ENCODE data around the gene BSCL2. TPM values are rescaled to one million over a fixed set of nuclear protein-coding genes. Genes with fewer than 3 reads are reported as not detected.

Gene BSCL2
- total and polyA plus RNA-seq, 2 of the 13 experiments (the other 11 are each of a cell fraction or from before 2014, with no cell fraction given) = 19.5 to 21.1 TPM

DNA sequence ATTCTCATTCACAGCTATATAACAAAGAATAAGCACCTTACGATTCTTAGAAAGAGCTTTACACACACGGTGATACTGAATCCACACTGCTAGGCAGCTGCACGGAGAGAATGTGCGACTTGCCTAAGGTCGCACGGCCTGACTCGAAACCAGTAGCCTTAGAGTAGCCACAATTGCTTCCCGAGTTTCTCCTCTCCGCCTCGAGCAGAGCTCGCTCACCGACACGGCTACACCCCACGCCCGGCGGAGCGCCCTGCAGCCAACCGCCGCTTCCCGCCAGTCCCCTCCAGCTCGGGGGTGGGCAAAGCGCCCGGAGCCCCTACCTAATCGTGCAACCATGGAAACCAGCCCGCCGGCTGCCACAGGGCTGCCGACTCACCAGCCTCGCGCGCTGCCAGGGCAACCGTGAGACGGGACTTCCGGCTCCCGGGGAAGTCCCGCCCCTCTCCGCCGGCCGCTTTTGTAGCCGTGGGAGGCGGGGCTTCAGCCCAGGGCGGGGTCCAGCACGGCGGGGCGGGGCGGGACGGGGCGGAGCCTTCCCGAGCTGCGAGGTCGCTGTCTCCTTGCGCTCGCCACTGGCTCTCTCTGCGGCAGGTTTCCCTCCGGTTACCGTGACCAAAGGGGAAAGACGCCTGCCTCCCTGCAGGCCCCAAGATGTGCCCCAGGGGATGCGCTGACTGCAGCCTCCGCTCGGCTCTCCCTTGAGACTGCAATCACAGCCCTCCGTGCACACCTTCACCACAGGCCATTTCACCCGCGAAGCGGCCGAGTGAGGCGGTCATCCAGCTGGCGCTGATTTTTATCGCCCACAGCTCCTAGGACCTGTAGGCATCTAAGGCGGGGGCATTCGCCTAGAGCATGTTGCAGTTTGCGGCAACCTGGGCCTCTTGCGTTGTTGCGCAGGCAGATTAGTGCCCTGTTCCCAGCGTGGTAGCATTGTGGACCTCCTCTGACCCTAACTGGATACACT, 1.1 kb downstream of the BSCL2 start (continued):
- peak in 1 of 2 experiments; percentile 52; a peak in 1 of 4 replicates for TF ChIP-seq KLF16 (CRISPR knock-in tag; IDR thresholded peaks at IDR 0.05)
- TF ChIP-seq ELF1 (CRISPR knock-in tag; IDR thresholded peaks at IDR 0.05) = peak; percentile 90
- TF ChIP-seq NFATC3 (CRISPR knock-in tag; IDR thresholded peaks at IDR 0.05) = 0 out of 2 replicates have a peak, but pooled peaks have one; percentile 43
- TF ChIP-seq KDM2A (CRISPR knock-in tag; IDR thresholded peaks at IDR 0.05; ENCODE audit: borderline replicate concordance, low read depth) = peak; percentile 100
- 0 out of 2 replicates have a peak, but pooled peaks have one; percentile 41 for TF ChIP-seq GLI4 (CRISPR knock-in tag; IDR thresholded peaks at IDR 0.05; ENCODE audit: borderline replicate concordance)
- TF ChIP-seq ZNF136 (CRISPR knock-in tag; IDR thresholded peaks at IDR 0.05; ENCODE audit: low read depth) = 0 out of 2 replicates have a peak, but pooled peaks have one; percentile 33
- TF ChIP-seq ETV5 (CRISPR knock-in tag; IDR thresholded peaks at IDR 0.05; ENCODE audit: borderline replicate concordance) = peak; percentile 64; the same call in 1 of the 2 replicates
- TF ChIP-seq PHF8 (CRISPR knock-in tag; IDR thresholded peaks at IDR 0.05) = peak; percentile 56; the same call in 1 of the 2 replicates
- peak; percentile 56; the same call in 1 of the 2 replicates for TF ChIP-seq ZNF337 (CRISPR knock-in tag; IDR thresholded peaks at IDR 0.05; ENCODE audit: borderline replicate concordance, low read depth)
- TF ChIP-seq EHMT2 (IDR thresholded peaks at IDR 0.05; ENCODE audit: borderline replicate concordance, low read depth, low read length) = no peak
- TF ChIP-seq KAT8 (CRISPR knock-in tag; IDR thresholded peaks at IDR 0.05) = peak; percentile 48; the same call in 1 of the 2 replicates
- TF ChIP-seq STAG1 (CRISPR knock-in tag; IDR thresholded peaks at IDR 0.05) = no peak
- TF ChIP-seq, protein P1, sequence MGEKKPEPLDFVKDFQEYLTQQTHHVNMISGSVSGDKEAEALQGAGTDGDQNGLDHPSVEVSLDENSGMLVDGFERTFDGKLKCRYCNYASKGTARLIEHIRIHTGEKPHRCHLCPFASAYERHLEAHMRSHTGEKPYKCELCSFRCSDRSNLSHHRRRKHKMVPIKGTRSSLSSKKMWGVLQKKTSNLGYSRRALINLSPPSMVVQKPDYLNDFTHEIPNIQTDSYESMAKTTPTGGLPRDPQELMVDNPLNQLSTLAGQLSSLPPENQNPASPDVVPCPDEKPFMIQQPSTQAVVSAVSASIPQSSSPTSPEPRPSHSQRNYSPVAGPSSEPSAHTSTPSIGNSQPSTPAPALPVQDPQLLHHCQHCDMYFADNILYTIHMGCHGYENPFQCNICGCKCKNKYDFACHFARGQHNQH (CRISPR knock-in tag; IDR thresholded peaks at IDR 0.05) = 0 out of 2 replicates have a peak, but pooled peaks have one; percentile 39
- TF ChIP-seq KLF15 (CRISPR knock-in tag; IDR thresholded peaks at IDR 0.05; ENCODE audit: borderline replicate concordance) = no peak
- TF ChIP-seq, protein P2, sequence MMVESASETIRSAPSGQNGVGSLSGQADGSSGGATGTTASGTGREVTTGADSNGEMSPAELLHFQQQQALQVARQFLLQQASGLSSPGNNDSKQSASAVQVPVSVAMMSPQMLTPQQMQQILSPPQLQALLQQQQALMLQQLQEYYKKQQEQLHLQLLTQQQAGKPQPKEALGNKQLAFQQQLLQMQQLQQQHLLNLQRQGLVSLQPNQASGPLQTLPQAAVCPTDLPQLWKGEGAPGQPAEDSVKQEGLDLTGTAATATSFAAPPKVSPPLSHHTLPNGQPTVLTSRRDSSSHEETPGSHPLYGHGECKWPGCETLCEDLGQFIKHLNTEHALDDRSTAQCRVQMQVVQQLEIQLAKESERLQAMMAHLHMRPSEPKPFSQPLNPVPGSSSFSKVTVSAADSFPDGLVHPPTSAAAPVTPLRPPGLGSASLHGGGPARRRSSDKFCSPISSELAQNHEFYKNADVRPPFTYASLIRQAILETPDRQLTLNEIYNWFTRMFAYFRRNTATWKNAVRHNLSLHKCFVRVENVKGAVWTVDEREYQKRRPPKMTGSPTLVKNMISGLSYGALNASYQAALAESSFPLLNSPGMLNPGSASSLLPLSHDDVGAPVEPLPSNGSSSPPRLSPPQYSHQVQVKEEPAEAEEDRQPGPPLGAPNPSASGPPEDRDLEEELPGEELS (CRISPR knock-in tag; IDR thresholded peaks at IDR 0.05) = no peak
- TF ChIP-seq ZNF563 (CRISPR knock-in tag; IDR thresholded peaks at IDR 0.05) = peak; percentile 50; the same call in 1 of the 2 replicates
- TF ChIP-seq HES4 (CRISPR knock-in tag; IDR thresholded peaks at IDR 0.05; ENCODE audit: borderline replicate concordance) = 0 out of 2 replicates have a peak, but pooled peaks have one; percentile 31
- TF ChIP-seq, protein P3, sequence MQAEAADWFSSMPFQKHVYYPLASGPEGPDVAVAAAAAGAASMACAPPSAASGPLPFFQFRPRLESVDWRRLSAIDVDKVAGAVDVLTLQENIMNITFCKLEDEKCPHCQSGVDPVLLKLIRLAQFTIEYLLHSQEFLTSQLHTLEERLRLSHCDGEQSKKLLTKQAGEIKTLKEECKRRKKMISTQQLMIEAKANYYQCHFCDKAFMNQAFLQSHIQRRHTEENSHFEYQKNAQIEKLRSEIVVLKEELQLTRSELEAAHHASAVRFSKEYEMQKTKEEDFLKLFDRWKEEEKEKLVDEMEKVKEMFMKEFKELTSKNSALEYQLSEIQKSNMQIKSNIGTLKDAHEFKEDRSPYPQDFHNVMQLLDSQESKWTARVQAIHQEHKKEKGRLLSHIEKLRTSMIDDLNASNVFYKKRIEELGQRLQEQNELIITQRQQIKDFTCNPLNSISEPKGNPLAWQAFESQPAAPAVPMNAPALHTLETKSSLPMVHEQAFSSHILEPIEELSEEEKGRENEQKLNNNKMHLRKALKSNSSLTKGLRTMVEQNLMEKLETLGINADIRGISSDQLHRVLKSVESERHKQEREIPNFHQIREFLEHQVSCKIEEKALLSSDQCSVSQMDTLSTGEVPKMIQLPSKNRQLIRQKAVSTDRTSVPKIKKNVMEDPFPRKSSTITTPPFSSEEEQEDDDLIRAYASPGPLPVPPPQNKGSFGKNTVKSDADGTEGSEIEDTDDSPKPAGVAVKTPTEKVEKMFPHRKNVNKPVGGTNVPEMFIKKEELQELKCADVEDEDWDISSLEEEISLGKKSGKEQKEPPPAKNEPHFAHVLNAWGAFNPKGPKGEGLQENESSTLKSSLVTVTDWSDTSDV (CRISPR knock-in tag; IDR thresholded peaks at IDR 0.05) = 0 out of 2 replicates have a peak, but pooled peaks have one; percentile 22
- no peak for TF ChIP-seq FIP1L1 (IDR thresholded peaks at IDR 0.05; ENCODE audit: borderline replicate concordance, insufficient read depth, low read depth, low read length)
- TF ChIP-seq HNRNPUL1 (IDR thresholded peaks at IDR 0.05; ENCODE audit: low read depth, low read length) = no peak
- TF ChIP-seq RFX1 (IDR thresholded peaks at IDR 0.05) = peak; percentile 90
- peak; percentile 80 for TF ChIP-seq ZNF605 (CRISPR knock-in tag; IDR thresholded peaks at IDR 0.05)
- TF ChIP-seq ZFP37 (CRISPR knock-in tag; IDR thresholded peaks at IDR 0.05; ENCODE audit: borderline replicate concordance) = no peak

Data from HepG2 (cell line).